ENCODE results near the gene NELFA. TPM values are rescaled to one million over a fixed set of nuclear protein-coding genes. Genes with fewer than 3 reads are reported as not detected.

NELFA gene
- total RNA-seq, 1 donor from 2014 or later, result 10.0 TPM

DNA sequence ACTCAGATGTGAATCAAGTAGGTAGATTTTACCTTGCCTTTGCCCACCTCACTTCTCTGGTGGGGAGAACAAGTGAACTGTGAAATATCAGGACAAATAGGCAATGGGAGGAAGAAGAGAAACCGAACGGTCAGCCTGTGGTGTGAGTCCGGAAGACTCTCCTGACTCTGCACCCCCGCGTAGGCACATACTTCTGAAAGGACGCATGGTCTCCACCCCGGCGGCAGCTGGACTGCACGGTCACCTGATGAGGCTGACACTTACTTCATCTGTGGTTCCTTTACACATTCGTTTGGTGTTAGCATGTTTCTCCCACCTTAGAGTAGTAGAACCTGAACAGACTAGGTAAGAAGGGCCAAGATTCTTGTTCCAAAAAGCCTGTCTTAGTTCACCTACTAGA, 58.4 kb downstream of the NELFA start:
- intact Hi-C loops (cut with micrococcal nuclease), result no loop called here
- ATAC-seq (no peak), DNase-seq (no peak)

DNA sequence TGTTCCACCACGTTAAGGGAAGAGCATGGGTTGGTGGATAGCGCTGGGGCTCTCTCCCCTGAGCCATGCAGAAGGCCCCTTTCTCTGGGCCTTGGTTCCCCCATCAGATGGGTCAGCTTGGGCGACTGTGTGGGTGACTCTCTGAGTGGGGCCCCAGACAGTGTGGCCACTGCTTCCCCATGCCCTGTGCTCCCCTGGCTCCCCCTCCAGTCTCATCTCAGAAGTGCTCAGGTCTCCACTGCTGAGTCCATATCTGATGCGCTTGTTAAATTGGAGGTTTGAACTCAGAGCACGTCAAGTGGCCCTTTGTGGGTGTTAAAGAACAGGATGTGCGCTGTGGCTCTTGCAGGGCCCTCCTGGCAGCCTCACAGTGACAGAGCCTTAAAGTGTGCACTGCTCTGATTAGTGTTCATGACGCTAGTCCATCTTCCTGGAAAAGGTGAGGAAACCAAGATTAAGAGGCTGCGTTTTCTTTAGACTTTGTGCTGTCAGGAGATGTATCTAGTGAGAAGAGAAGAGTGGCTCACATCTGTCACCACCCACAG, 59.8 kb downstream of the NELFA start:
- no peak for ATAC-seq
- no peak for DNase-seq
- intact Hi-C loops (cut with micrococcal nuclease), result no loop called here

DNA sequence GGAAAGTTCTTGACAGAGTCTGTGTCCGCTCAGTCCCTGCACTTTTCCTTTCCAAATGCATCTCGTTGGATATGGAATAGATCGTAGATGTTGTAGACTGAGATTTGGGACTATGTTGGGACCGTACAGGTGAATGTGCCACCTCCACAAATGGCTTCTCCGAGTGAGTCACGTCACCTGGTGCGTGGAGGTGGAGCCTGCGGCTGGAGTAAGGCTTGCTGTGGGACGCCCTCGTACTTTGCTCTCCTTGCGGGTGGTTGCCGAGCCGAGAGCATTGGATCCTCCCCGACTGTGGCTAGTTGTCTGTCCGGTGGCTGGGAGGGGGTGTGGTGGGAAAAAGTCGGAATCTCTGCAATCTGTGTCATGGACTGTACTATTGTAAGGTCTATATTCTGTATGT, 60.5 kb downstream of the NELFA start:
- intact Hi-C loops (cut with micrococcal nuclease), result no loop called here
- no peak for ATAC-seq
- DNase-seq, result no peak

DNA sequence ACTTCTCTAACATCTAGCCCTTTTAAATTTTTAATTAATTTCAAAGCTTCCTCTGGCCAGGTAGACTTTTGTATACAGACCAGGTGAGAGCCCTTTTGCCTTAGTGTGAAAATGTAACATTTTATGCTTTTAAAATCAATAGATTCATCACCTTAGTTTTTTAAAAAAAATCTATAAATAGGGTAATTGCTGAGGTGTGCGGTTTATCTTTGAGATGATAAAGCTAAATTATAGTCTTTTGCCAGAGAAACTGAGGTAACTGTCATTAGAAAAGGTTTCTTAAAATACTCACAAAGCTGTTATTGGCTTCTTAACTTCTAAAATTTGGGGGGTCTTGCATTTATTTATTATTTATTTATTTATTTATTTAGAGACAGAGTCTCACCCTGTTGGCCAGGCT, 62.9 kb downstream of the NELFA start:
- intact Hi-C loops (cut with micrococcal nuclease), result no loop called here
- DNase-seq, result no peak
- ATAC-seq, result no peak

DNA sequence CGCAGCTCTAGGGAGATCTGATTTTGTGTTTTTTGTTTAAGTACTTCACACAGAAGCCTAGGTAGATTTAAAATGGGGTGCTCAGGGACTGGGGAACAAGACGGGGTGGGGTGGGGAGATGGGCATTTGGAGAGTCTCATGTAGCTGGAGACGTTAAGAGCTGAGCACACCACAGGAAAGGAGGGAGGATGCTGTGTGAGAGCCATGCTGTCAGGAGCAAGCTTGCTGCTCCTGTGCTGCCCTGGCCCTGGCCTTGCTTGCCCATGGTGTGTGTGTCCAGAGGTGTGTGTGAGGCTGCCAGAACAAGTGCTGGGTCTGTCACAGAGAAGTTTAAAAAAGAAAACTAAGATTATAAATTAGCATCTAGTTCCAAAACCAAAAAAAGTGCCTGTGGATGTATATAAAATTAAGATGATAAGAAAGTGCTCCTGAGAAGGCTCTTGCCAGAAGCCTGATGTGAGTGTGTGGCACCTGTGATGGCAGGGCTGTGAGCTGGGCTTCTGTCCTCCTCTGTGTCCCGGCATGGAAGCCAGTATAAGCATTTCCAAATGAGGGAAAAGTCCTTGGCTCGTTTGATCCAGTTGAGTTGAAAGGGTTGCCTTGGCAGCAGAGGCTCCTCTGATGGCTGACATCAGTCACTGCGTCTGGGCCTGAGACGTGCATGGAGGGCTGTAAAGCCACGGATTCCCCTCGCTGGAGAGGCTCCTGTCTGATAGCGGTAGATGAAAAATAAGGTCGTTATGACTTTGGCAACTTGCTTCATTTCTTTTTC, 63.5 kb downstream of the NELFA start:
- DNase-seq (no peak), ATAC-seq (no peak)
- intact Hi-C loops (cut with micrococcal nuclease), result no loop called here

DNA sequence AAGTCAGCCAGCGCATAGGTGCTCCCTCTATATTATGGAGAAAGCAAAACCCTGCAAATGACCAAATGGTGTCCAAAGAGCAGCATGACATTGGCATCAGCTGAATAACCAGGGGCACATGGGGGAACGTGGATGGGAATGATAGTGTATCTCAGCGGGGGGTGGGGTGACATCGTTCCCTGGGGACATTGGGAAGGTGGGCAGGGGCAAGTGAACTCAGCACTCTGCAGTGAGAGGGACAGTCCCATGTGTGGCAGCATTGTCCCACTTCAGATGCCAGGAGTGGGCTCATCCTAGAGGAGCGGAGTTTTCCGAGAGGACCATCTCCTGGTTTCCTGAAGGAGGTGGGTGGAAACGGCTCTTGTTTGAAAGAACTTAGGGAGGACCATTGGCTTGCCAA, 64.8 kb downstream of the NELFA start:
- intact Hi-C loops (cut with micrococcal nuclease), result no loop called here
- DNase-seq (no peak), ATAC-seq (no peak)

DNA sequence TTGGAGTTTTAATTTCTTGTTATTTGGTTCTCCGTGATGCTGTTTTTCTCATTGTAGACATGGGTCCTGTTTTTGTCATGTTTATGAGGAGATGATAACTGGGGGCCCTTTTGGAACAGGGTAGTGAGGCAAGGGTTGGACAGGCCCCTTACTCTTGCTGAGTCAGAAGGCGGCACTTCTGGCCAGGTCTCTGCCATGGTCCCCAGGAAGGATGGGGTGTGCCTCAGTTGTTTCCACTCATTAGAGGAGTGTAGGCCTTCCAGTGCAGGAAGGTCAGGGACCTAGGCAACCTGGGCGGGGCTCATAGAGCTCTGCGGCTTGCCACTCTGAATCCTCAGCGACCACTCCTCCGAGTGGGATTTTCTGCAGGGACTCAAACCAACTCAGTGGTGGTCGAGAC, 68.2 kb downstream of the NELFA start:
- ATAC-seq, result peak; percentile 41
- intact Hi-C loops (cut with micrococcal nuclease), result no loop called here
- no peak for DNase-seq

DNA sequence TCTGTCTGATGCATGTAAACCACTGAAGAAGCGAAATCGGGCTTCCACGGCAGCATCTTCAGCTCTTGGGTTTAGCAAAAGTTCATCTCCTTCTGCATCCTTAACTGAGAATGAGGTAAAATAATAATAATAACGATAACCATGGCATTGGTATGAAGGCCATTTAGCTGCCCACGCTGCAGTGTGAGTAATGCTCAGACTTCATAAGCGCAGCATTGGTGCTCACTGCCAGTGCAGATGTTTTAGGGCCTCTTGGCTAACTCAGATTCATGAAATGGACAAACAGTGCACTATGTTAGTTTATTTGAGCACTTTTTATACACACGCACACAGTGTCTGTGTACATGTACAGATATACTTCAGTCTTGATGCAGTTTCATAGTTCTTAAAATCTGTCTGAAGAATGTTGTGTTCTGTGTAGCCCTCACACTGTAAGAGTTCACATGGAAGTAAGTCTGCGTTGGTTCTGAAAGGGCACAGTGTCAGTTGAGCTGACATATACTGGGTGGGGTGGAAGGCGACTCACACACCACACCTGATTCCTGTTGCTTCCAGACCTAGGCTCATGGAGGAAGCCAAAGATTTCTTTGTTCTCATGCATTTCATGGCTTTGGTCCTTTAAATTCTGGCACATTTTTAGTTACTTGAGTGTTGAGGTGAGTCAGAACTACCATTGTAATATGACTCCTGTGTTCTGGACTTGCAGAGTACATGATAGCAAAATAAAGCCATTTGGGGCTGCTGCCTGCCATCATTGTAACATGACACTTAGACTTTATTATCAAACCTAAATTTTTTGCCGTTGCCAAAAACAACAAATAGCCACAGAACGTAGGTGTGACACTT, 68.9 kb downstream of the NELFA start:
- peak; percentile 84 for ATAC-seq
- DNase-seq, result no peak
- intact Hi-C loops (cut with micrococcal nuclease), result no loop called here

DNA sequence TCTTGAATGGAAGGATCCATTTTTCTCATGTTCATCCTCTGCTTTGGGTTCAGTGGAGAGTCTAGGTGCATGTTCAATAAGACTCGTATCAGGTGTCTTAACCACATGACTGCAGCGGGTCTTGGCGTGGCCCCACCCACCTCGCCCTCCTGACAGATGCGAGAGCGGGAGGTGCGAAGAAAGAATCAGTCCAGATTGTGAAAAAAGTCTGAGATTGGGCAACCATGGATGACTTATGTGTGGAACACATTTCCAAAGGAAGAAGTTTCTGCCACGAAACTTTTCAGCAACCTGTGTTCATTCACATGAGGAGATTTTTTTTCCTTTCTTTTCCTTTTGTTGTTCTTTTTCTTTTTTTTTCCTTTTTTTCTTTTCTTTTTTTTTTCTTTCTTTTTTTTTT, 70.7 kb downstream of the NELFA start:
- DNase-seq, result no peak
- intact Hi-C loops (cut with micrococcal nuclease), result no loop called here
- ATAC-seq, result no peak

DNA sequence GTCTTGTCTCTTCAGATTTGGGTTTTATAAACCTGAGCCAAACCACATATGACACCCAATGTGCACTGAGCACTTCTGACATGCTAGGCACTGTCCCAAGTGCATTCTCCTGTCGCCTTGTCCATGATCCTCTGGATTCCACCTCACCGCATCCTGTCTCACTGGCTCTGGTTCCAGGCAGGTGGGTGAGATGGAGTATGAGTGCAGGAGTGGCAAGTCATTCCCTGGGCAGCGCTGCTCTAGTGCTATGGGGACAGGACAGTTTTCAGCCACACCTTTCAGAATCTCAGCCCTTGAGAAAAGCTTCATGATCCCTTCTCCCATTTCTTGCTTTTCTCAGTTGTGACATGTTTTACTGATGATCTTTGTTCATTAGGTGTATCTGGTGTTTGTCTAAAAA, 71.2 kb downstream of the NELFA start:
- DNase-seq, result no peak
- intact Hi-C loops (cut with micrococcal nuclease), result no loop called here
- no peak for ATAC-seq

DNA sequence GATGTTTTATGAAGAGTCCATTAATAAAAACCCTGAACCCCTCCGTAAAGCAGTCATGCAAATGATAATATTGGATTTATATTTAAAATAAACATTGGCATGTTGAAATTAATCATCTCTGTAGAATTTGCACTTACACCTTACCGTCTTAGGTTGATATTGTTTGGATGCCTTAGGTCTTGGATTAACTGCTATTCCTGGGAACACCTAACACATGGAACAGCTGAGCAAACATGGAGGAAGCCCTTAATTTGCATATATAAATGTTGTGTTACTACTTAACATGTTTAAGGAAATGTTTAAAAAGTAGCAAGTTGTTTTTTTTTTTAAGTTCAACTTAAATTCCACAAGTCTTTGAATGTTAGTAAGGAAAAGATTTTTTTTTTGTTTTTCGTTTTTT, 75.1 kb downstream of the NELFA start:
- no peak for DNase-seq
- ATAC-seq, result no peak
- intact Hi-C loops (cut with micrococcal nuclease), result no loop called here

DNA sequence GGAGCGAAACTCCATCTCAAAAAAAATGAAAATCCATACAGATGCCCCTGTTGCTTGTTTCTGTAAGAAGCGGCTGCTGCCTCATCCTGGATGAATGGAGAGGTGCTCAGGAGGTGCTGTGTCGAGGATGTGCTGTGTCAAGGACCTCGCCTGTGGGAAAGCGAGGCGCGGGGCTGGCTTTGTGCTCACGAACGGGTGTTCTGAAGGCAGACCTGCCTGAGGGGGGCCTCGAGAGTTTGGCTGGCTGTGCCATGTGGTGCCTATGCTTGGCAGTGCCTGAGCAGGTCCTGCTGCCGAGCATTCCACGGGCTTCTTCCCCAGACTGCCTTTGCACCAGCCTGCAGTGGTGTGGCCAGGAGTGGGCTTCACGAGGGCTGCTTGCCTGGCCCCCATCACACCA, 76.0 kb downstream of the NELFA start:
- ATAC-seq, result no peak

More for the DNA sequence above, 76.0 kb downstream of the NELFA start:
- no peak for DNase-seq
- intact Hi-C loops (cut with micrococcal nuclease), result no loop called here

Small RNA genes within 50 kb of the gene (microRNA-seq; reads per million reads assigned to microRNA genes)
- gene MIR943 (ENCODE audit: borderline number of aligned reads), result not detected

Other genes starting within 250 kb of the NELFA start
- 1.7 TPM for gene FGFR3, start 215.7 kb downstream of the NELFA start, total RNA-seq
- 46.2 TPM for gene LETM1, start 152.8 kb downstream of the NELFA start, total RNA-seq
- 45.3 TPM for gene NSD2, start 137.6 kb downstream of the NELFA start, total RNA-seq
- gene NAT8L, start 50.4 kb upstream of the NELFA start, total RNA-seq, result 0.82 TPM
- 8.2 TPM for gene HAUS3, start 233.1 kb upstream of the NELFA start, total RNA-seq
- 1.9 TPM for gene POLN, start 233.1 kb upstream of the NELFA start, total RNA-seq

Data from left ventricle myocardium superior (tissue), 1 donor.